ENCODE data around the gene RTTN. TPM values are rescaled to one million over a fixed set of nuclear protein-coding genes. Genes with fewer than 3 reads are reported as not detected.

The RTTN gene
- total and polyA plus RNA-seq, 5 experiments from 2014 or later = 2.6 to 26.6 (median 4.8) TPM

GRCh38 chr18:69953191-69953590 lies 252.3 kb downstream of the RTTN start:
- Mint-ChIP-seq H3K9me3 (peaks cover 0 to 15% (median 0%) of the 10 kb centered on the region in 9 donors), H3K4me3 (peak overlapping the region in 4 of 10 donors; percentile 25 to 73 (median 32))

More at GRCh38 chr18:69953191-69953590, 252.3 kb downstream of the RTTN start:
- no peak for ATAC-seq
- H3K27me3 Mint-ChIP-seq = no peaks in the 10 kb centered on the region
- no peak for DNase-seq
- POLR2A ChIA-PET = no interaction called here
- peak overlapping the region in 7 of 10 donors; percentile 10 to 87 (median 65) for H3K27ac Mint-ChIP-seq
- H3K36me3 Mint-ChIP-seq = peaks cover 0 to 2% (median 0%) of the 10 kb centered on the region in 3 donors
- H3K4me1 Mint-ChIP-seq = peaks cover 14 to 32% (median 22%) of the 10 kb centered on the region in 4 donors

Other genes starting within 250 kb of the RTTN start
- gene SOCS6, start 83.4 kb upstream of the RTTN start, total RNA-seq = 1 to 10 TPM; 2.0 to 2.9 TPM
- gene SOCS6, start 83.4 kb upstream of the RTTN start, polyA plus RNA-seq = under 1 TPM in 2 of 3 donors, not detected in 1; 0.28 to 0.43 TPM